Neutrophil (primary cell): ENCODE measurements around the gene CD14.
"Not testable (repeated sequence)": the region's sequence is repeated elsewhere in the genome, so short reads cannot be mapped to it uniquely, and the experiment has no call there.

Source experiments
- H3K27ac ChIP-seq: fragments of 200-600 bp; sonication (generic); 2 replicates; pipeline ENCODE4 v1.5.1; 2016; ENCODE audit warnings: mild to moderate bottlenecking, moderate library complexity
- H3K27me3 ChIP-seq: fragments of 200-600 bp; sonication (generic); 2 replicates; pipeline ENCODE4 v1.6.0; 2016; ENCODE audit warnings: mild to moderate bottlenecking
- H3K36me3 ChIP-seq: fragments of 200-600 bp; sonication (generic); 2 replicates; pipeline ENCODE4 v1.5.1; 2017
- H3K4me1 ChIP-seq, 2 experiments: fragments of 200-600 bp in 1 of 2; sonication (generic) in 1 of 2; 1 replicate in 1 of 2; 2 replicates in 1 of 2; pipeline versions ENCODE4 v1.5.1 to v1.6.1; 2013 to 2016; ENCODE audit warnings: low read depth in 1 of 2, low read length in 1 of 2, mild to moderate bottlenecking in 1 of 2, moderate library complexity in 1 of 2; ENCODE audit not compliant: control insufficient read depth in 1 of 2, insufficient read depth in 1 of 2
- H3K4me3 ChIP-seq, 2 experiments: fragments of 200-600 bp in 1 of 2; sonication (generic) in 1 of 2; 1 replicate in 1 of 2; 2 replicates in 1 of 2; pipeline ENCODE4 v1.5.1; 2013 to 2016; ENCODE audit warnings: low read depth in 1 of 2, low read length in 1 of 2, mild to moderate bottlenecking in 1 of 2, moderate library complexity in 1 of 2
- H3K9me3 ChIP-seq: fragments of 200-600 bp; sonication (generic); 2 replicates; pipeline ENCODE4 v1.5.1; 2016
- TF ChIP-seq, protein P1 (sequence below): fragments of 200-600 bp; sonication (generic); IDR thresholded peaks from 2 replicates; pipeline ENCODE4 v1.5.1; 2016; ENCODE audit warnings: antibody characterized with exemption

CD14 gene

DNA sequence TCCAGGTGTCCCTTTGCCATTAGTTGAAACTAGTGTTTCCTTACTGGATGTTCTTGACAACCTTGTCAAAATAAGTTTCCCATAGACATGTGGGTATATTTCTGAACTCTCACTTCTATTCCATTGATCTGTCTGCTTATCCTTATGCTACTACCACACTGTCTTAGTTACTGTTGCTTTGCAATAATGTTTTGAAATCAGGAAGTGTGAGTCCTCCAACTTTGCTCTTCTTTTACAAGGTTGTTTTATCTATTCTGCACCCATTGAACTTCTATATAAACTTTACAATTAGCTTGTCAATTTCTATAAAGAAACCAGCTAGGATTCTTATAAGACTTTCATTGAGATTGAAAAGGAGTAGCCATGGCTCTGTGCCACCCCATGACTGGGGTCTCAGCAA is 24.3 kb downstream of the CD14 start:
- TF ChIP-seq, protein P1, sequence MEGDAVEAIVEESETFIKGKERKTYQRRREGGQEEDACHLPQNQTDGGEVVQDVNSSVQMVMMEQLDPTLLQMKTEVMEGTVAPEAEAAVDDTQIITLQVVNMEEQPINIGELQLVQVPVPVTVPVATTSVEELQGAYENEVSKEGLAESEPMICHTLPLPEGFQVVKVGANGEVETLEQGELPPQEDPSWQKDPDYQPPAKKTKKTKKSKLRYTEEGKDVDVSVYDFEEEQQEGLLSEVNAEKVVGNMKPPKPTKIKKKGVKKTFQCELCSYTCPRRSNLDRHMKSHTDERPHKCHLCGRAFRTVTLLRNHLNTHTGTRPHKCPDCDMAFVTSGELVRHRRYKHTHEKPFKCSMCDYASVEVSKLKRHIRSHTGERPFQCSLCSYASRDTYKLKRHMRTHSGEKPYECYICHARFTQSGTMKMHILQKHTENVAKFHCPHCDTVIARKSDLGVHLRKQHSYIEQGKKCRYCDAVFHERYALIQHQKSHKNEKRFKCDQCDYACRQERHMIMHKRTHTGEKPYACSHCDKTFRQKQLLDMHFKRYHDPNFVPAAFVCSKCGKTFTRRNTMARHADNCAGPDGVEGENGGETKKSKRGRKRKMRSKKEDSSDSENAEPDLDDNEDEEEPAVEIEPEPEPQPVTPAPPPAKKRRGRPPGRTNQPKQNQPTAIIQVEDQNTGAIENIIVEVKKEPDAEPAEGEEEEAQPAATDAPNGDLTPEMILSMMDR, result no peak
- H3K27me3 ChIP-seq, result no peaks in the 10 kb centered on the region
- no peaks in the 10 kb centered on the region for H3K36me3 ChIP-seq
- H3K4me3 ChIP-seq, result peak overlapping the region; percentile 35 to 41
- H3K9me3 ChIP-seq, result no peaks in the 10 kb centered on the region
- H3K27ac ChIP-seq, result peak overlapping the region; percentile 99
- H3K4me1 ChIP-seq, result peaks cover 96 to 98% of the 10 kb centered on the region in 2 experiments

DNA sequence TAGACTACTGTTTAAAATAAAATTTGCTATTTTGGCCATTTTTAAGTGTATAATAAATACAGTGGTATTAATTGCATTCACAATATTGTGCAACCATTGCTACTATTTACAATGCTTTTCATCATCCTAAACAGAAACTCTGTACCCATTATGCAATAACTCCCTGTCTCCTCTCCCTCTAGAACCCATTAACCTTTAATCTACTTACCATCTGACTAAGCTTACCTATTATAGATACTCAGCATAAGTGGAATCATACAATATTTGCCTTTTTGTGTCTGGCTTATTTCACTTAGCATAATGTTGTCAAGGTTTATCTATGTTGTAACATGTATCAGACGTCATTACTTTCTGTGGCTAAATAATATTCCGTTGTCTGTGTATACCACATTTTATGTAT is 25.9 kb downstream of the CD14 start:
- H3K27me3 ChIP-seq, result no peaks in the 10 kb centered on the region
- H3K9me3 ChIP-seq, result no peaks in the 10 kb centered on the region
- H3K27ac ChIP-seq, result peak overlapping the region; percentile 82
- H3K36me3 ChIP-seq, result no peaks in the 10 kb centered on the region
- TF ChIP-seq, protein P1, result no peak
- H3K4me3 ChIP-seq, result peak overlapping the region in 1 of 2 experiments; percentile 12
- H3K4me1 ChIP-seq, result peaks cover 97 to 98% of the 10 kb centered on the region in 2 experiments

DNA sequence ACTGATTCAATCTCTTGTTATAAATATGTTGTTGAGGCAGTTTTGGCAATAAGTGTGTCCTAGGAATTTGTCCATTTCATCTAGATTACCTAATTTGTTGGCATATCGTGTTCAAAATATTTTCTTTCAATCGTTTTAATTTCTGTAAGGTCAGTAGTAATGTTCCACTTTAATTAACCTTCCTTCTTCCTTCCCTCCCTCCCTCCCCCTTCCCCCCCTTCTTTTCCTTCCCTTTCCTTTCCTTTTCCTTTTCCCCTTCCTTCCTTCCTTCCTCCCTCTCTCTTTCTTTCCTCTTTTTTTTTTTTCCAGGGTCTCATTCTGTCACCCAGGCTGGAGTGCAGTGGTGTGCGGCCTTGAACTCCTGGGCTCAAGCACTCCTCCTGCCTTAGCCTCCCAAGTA is 27.1 kb downstream of the CD14 start:
- H3K36me3 ChIP-seq, result no peaks in the 10 kb centered on the region
- H3K27me3 ChIP-seq, result no peaks in the 10 kb centered on the region
- TF ChIP-seq, protein P1, result no peak
- no peak overlapping the region for H3K4me3 ChIP-seq
- H3K4me1 ChIP-seq, result peaks cover 98% of the 10 kb centered on the region in 2 experiments
- H3K27ac ChIP-seq, result peak overlapping the region; percentile 82
- H3K9me3 ChIP-seq, result no peaks in the 10 kb centered on the region

DNA sequence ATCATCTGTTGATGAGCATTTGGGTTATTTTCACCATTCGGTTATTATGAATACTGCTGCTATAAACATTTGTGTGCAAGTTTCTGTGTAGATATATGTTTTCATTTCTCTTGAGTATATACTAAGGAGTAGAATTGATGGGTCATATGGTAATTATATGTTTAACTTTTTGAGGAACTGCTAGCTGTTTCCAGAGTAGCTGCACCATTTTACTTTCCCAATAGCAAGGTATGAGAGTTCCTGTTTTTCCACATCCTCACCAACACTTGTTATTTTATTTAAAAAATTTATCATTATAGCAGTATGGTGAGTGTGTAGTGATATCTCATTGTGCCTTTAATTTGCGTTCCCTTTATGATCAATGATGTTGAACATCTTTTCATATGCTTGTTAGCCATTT is 29.2 kb downstream of the CD14 start:
- Histone ChIP-seq H3K27me3 (no peaks in the 10 kb centered on the region), H3K4me1 (peaks cover 77 to 79% of the 10 kb centered on the region in 2 experiments), H3K36me3 (no peaks in the 10 kb centered on the region), H3K9me3 (no peaks in the 10 kb centered on the region), H3K4me3 (peak overlapping the region in 1 of 2 experiments; percentile 17), H3K27ac (peak overlapping the region; percentile 97)
- TF ChIP-seq, protein P1, result no peak

DNA sequence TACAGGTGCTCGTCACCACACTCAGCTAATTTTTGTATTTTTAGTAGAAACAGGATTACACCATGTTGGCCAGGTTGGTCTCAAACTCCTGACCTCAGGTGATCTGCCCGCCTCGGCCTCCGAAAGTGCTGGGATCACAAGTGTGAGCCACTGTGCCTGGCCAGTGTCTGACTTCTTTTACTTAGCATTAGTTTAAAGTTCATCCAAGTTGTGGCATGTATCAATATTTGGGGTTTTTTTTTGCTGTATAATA is 29.6 kb downstream of the CD14 start:
- H3K9me3 ChIP-seq, H3K36me3 ChIP-seq, H3K27me3 ChIP-seq: not testable (repeated sequence)
- Histone ChIP-seq H3K4me1 (peaks cover 73 to 75% of the 10 kb centered on the region in 2 experiments), H3K27ac (peak overlapping the region; percentile 97), H3K4me3 (peak overlapping the region in 1 of 2 experiments; percentile 17)

DNA sequence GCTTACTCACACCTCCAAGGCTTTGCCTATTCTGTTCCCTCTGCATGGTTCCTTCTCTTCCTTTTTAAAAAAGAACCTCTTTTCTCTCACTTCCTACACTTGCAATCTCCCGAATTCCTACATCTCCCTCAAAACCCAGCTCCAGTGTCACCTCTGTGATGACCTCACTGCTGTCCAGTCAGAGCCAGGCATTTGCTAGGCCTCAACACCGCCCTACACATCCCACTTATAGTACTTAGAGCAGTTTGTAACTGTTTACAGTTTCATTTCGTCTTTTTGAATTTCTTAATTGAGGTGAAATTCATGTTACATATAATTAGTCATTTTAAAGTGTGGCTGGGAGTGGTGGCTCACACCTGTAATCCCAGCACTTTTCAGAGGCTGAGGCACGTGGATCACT is 30.8 kb downstream of the CD14 start:
- no peaks in the 10 kb centered on the region for H3K36me3 ChIP-seq
- H3K4me3 ChIP-seq, result peak overlapping the region in 1 of 2 experiments; percentile 17
- H3K4me1 ChIP-seq, result peaks cover 63 to 69% of the 10 kb centered on the region in 2 experiments
- H3K27me3 ChIP-seq, result no peaks in the 10 kb centered on the region
- peak overlapping the region; percentile 97 for H3K27ac ChIP-seq
- H3K9me3 ChIP-seq, result no peaks in the 10 kb centered on the region
- TF ChIP-seq, protein P1, result no peak
